DMS 273 (cell line): ENCODE results near the gene FHL1.

Source experiments
- DNase-seq: peaks from one replicate; lab custom pipeline; 2025; ENCODE audit not compliant: unreplicated experiment; lab: John Stamatoyannopoulos, UW

FHL1 gene

GRCh38 chrX:136250191-136251040 lies 103.1 kb downstream of the FHL1 start:
- peak; percentile 67 for DNase-seq

- peak; percentile 84 for DNase-seq
These were observed 104.0 kb downstream of the FHL1 start, which contains the start of gene MAP7D3 for GRCh38 chrX:136251041-136251991. MAP7D3 (minus strand) TSS chrX:136251400; CDS start chrX:136251358, 42 bp downstream.

- no peak for DNase-seq
These were observed 108.2 kb downstream of the FHL1 start for GRCh38 chrX:136255541-136255940.

- DNase-seq = no peak
These were observed 108.7 kb downstream of the FHL1 start for GRCh38 chrX:136256026-136256425.

GRCh38 chrX:136258951-136259350 lies 111.6 kb downstream of the FHL1 start:
- DNase-seq = no peak

- no peak for DNase-seq
These were observed 112.2 kb downstream of the FHL1 start for GRCh38 chrX:136259543-136259942.

- DNase-seq = peak; percentile 54
These were observed 113.4 kb downstream of the FHL1 start for GRCh38 chrX:136260776-136261175.
